Uterus (tissue), 4 donors: ENCODE measurements around the gene DLST. TPM values are rescaled to one million over a fixed set of nuclear protein-coding genes. Genes with fewer than 3 reads are reported as not detected.
A peak's percentile ranks its signal among the peaks of the same experiment; 100 is the strongest.

Experiments
- DNase-seq, 2 donors: peaks; one replicate each; pipeline ENCODE4 v3.0.0-alpha.2; 2019 to 2020
- H3K27ac ChIP-seq, 2 donors: fragments of 200-600 bp; sonication (generic); 1 replicate in 1 of 2; 2 replicates in 1 of 2; pipeline ENCODE4 v1.5.1; 2016 to 2018
- H3K27me3 ChIP-seq, 2 donors: fragments of 200-600 bp; sonication (generic); one replicate each; pipeline ENCODE4 v1.5.1; 2018 to 2019; ENCODE audit warnings: control low read depth in 1 of 2
- H3K36me3 ChIP-seq, 2 donors: fragments of 200-600 bp; sonication (generic); one replicate each; pipeline ENCODE4 v1.5.1; 2019; ENCODE audit warnings: control low read depth in 1 of 2
- H3K4me1 ChIP-seq, 2 donors: fragments of 200-600 bp; sonication (generic); one replicate each; pipeline ENCODE4 v1.5.1; 2018 to 2019; ENCODE audit warnings: control low read depth in 1 of 2
- H3K4me3 ChIP-seq, 2 donors: fragments of 200-600 bp; sonication (generic); 1 replicate in 1 of 2; 2 replicates in 1 of 2; pipeline ENCODE4 v1.5.1; 2018 to 2019; ENCODE audit warnings: mild to moderate bottlenecking in 1 of 2
- H3K9me3 ChIP-seq, 2 donors: fragments of 200-600 bp; sonication (generic); one replicate each; pipeline ENCODE4 v1.5.1; 2019; ENCODE audit warnings: control low read depth in 1 of 2
- CTCF ChIP-seq, 4 experiments: fragments of 200-600 bp in 2 of 4; fragments of 450-650 bp in 2 of 4; sonication (generic) in 2 of 4; IDR thresholded peaks; one replicate each; pipeline ENCODE4 v1.5.1; 2016 to 2019; ENCODE audit warnings: antibody characterized with exemption in 4 of 4, mild to moderate bottlenecking in 2 of 4, moderate library complexity in 1 of 4
- POLR2A ChIP-seq, 2 donors: fragments of 450-650 bp; IDR thresholded peaks; one replicate each; pipeline ENCODE4 v1.6.1; 2016; ENCODE audit warnings: antibody characterized with exemption in 2 of 2, mild to moderate bottlenecking in 1 of 2, moderate library complexity in 1 of 2
- intact Hi-C: fragments of 100-400 bp; cut with DNase I; formaldehyde crosslinking; loops from one replicate; pipeline ENCODE4 v1.15.1; 2023; ENCODE audit warnings: low total_unique reads
- total RNA-seq, 4 donors: library from RNA; depleted of rRNA in 3 of 4; stranded (reverse); fragments of >200 nt in 3 of 4; gene quantifications; one replicate each; pipeline versions ENCODE4 v1.1.0 to v1.2.4, GENCODE V29; 2014 to 2023
- donor health status: DM: yes; HTN: yes; CAD: no.

DLST gene
- total RNA-seq, 4 donors from 2014 or later: 31.8 to 77.2 (median 62.7) TPM

- Histone ChIP-seq H3K36me3 (no peaks in the 10 kb centered on the region), H3K9me3 (no peaks in the 10 kb centered on the region), H3K4me3 (no peak overlapping the region), H3K4me1 (peaks cover 0 to 10% of the 10 kb centered on the region in 2 donors), H3K27me3 (no peaks in the 10 kb centered on the region), H3K27ac (no peak overlapping the region)
- DNase-seq: no peak
- intact Hi-C loops: no loop called here
- TF ChIP-seq CTCF (IDR thresholded peaks at IDR 0.05): no peak
- TF ChIP-seq POLR2A (IDR thresholded peaks at IDR 0.05): no peak
Observed at GRCh38 chr14:74912111-74912510, 30.4 kb downstream of the DLST start.

- no peaks in the 10 kb centered on the region for H3K36me3 ChIP-seq
- TF ChIP-seq POLR2A (IDR thresholded peaks at IDR 0.05): no peak
- TF ChIP-seq CTCF (IDR thresholded peaks at IDR 0.05): no peak
- H3K4me3 ChIP-seq: no peak overlapping the region
- intact Hi-C loops: no loop called here
- H3K27me3 ChIP-seq: no peaks in the 10 kb centered on the region
- H3K4me1 ChIP-seq: peaks cover 0 to 4% of the 10 kb centered on the region in 2 donors
- no peak for DNase-seq
- H3K9me3 ChIP-seq: no peaks in the 10 kb centered on the region
- H3K27ac ChIP-seq: no peak overlapping the region
Observed at GRCh38 chr14:74912801-74913200, 31.1 kb downstream of the DLST start.

- H3K4me1 ChIP-seq: peaks cover 0 to 5% of the 10 kb centered on the region in 2 donors
- H3K4me3 ChIP-seq: no peak overlapping the region
- TF ChIP-seq CTCF (IDR thresholded peaks at IDR 0.05) (no peak), POLR2A (IDR thresholded peaks at IDR 0.05) (no peak)
- no peaks in the 10 kb centered on the region for H3K9me3 ChIP-seq
- intact Hi-C loops: no loop called here
- no peak overlapping the region for H3K27ac ChIP-seq
- no peak for DNase-seq
- H3K36me3 ChIP-seq: no peaks in the 10 kb centered on the region
- H3K27me3 ChIP-seq: no peaks in the 10 kb centered on the region
Observed at GRCh38 chr14:74913393-74913910, 31.7 kb downstream of the DLST start.

GRCh38 chr14:74913986-74914573, 32.4 kb downstream of the DLST start:
- Histone ChIP-seq H3K4me1 (peaks cover 0 to 6% of the 10 kb centered on the region in 2 donors), H3K27me3 (no peaks in the 10 kb centered on the region), H3K27ac (peak overlapping the region; percentile 60 to 66), H3K4me3 (no peak overlapping the region), H3K9me3 (no peaks in the 10 kb centered on the region), H3K36me3 (no peaks in the 10 kb centered on the region)
- peak; percentile 77 to 79 for DNase-seq
- intact Hi-C loops: no loop called here
- TF ChIP-seq POLR2A (IDR thresholded peaks at IDR 0.05) (no peak), CTCF (IDR thresholded peaks at IDR 0.05) (peak; percentile 46 to 73 (median 72))

GRCh38 chr14:74915426-74915825, 33.7 kb downstream of the DLST start:
- peak overlapping the region; percentile 51 to 61 for H3K27ac ChIP-seq
- intact Hi-C loops: no loop called here

More at GRCh38 chr14:74915426-74915825, 33.7 kb downstream of the DLST start:
- Histone ChIP-seq H3K4me3 (no peak overlapping the region), H3K9me3 (no peaks in the 10 kb centered on the region), H3K4me1 (peaks cover 0 to 6% of the 10 kb centered on the region in 2 donors), H3K36me3 (no peaks in the 10 kb centered on the region), H3K27me3 (no peaks in the 10 kb centered on the region)
- DNase-seq: no peak
- no peak for TF ChIP-seq CTCF (IDR thresholded peaks at IDR 0.05)
